GM21515 (cell line): ENCODE data around the gene SHROOM1.
"Not testable (repeated sequence)": the region's sequence is repeated elsewhere in the genome, so short reads cannot be mapped to it uniquely, and the experiment has no call there.

Experiments
- ATAC-seq: cut with Tn5 transposase; IDR thresholded peaks from one replicate; pipeline ENCODE4 v1.9.1; 2021; ENCODE audit not compliant: unreplicated experiment

Gene SHROOM1

GRCh38 chr5:132808866-132809265 lies 21.6 kb downstream of the SHROOM1 start:
- ATAC-seq: no peak

GRCh38 chr5:132808448-132808847 lies 22.0 kb downstream of the SHROOM1 start:
- no peak for ATAC-seq

GRCh38 chr5:132807163-132807838 lies 23.1 kb downstream of the SHROOM1 start:
- no peak for ATAC-seq

GRCh38 chr5:132806804-132807162 lies 23.7 kb downstream of the SHROOM1 start:
- ATAC-seq: not testable (repeated sequence)

DNA sequence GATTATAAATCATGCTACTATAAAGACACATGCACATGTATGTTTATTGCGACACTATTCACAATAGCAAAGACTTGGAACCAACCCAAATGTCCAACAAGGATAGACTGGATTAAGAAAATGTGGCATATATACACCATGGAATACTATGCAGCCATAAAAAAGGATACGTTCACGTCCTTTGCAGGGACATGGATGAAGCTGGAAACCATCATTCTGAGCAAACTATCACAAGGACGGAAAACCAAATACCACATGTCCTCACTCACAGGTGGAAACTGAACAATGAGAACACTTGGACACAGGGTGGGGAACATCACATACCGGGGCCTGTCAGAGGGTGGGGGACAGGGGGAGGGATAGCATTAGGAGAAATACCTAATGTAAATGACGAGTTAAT lies 24.6 kb downstream of the SHROOM1 start:
- not testable (repeated sequence) for ATAC-seq

GRCh38 chr5:132804219-132804618 lies 26.2 kb downstream of the SHROOM1 start:
- ATAC-seq: not testable (repeated sequence)

DNA sequence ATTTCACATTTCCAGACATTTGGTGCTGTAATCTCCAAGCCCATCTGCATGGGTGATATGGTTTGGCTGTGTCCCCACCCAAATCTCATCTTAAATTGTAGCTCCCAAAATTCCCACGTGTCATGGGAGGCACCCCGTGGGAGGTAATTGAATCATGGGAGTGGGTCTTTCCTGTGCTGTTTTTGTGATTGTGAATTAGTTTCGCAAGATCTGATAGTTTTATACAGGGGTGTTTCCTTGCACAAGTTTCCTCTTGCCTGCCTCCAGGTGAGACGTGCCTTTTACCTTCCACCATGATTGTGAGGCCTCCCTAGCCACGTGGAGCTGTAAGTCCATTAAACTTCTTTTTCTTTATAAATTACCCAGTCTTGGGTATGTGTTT lies 27.8 kb downstream of the SHROOM1 start:
- ATAC-seq: not testable (repeated sequence)

GRCh38 chr5:132802044-132802684 lies 28.3 kb downstream of the SHROOM1 start:
- ATAC-seq: no peak

GRCh38 chr5:132800545-132800944 lies 29.9 kb downstream of the SHROOM1 start:
- no peak for ATAC-seq

- ATAC-seq: no peak
Observed at GRCh38 chr5:132799392-132799791, 31.1 kb downstream of the SHROOM1 start.

DNA sequence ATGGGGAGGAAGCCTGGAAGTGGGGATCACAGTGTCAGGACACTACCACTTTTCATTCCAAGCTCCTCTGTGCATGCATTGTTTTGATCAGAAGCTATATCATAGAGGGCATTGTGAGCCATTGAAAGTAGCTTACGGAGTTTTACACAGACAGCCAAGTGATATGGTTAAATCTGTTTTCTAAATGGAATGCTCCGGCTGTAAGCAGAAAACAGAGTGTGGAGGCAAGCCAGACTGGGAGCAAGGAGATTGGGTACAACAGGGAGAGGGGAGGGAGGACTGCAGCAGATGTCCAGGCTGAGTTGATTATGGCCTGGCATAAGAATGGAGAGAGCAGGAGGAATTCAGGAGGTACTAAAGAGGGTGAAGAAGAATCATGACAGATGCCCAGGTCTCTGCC lies 32.8 kb downstream of the SHROOM1 start:
- ATAC-seq: no peak

DNA sequence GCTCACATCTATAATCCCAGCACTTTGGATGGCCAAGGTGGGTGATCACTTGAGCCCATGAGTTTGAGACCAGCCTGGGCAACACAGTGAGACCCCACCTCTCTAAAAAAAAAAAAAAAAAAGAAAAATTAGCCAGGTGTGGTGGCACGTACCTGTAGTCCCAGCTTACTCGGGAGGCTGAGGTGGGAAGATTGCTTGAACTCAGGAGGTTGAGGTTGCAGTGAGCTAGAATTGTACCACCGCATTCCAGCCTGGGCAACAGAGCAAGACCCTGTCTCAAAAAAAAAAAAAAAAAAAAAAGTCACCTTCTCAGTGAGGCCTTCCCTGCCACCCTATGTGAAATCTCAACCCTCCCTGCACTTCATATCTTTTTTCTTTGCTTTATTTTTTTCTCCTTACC lies 39.4 kb downstream of the SHROOM1 start:
- ATAC-seq: no peak

- ATAC-seq: no peak
Observed at GRCh38 chr5:132790201-132790865, 40.1 kb downstream of the SHROOM1 start.

DNA sequence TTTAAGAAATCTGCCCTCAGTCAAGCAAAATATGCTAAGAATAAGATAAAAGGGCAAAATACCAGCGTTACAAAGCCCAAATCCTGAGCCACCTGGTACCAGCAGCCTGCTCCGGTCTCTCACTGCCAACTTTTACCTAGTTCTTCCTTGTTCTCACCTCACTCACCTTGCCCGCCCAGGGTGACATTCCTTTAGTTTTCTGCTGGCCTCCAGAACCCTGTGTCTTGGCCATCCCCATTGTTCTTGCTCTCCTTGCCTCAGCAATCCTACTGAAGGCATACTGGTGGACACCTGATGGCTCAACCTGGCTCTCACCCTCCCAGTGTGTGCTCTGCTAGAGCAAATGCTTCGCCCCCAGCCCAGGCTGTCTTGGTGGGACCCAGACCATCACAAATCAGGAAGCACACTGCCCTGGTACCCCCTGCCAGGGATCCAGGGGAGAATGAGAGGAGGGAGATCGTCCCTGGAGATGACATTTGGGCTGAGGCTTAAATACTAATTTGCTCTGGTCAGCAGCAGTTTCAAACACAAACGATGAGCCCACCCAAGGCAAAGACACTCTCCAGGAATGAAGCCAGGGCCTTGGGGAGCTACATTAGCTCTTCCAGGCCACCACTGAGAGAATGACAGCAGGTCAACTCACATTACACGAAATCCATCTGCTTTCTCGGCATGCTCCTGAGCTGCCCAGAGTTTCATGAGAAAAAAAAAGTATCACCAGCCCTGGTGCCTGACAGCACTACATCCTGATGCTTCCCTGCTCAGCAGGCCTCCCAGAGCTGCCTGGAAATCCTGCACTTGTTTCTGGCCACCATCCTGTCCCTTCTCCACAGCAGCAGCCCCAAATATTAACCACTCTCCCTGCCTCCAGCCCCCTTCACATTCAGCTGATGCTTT lies 41.2 kb downstream of the SHROOM1 start:
- ATAC-seq: no peak

GRCh38 chr5:132788508-132788907 lies 41.9 kb downstream of the SHROOM1 start:
- ATAC-seq: no peak

GRCh38 chr5:132787076-132787475 lies 43.4 kb downstream of the SHROOM1 start:
- ATAC-seq: no peak

GRCh38 chr5:132785864-132786263 lies 44.6 kb downstream of the SHROOM1 start:
- ATAC-seq: no peak

GRCh38 chr5:132785365-132785764 lies 45.1 kb downstream of the SHROOM1 start:
- ATAC-seq: no peak

GRCh38 chr5:132782101-132782500 lies 48.3 kb downstream of the SHROOM1 start:
- ATAC-seq: no peak

DNA sequence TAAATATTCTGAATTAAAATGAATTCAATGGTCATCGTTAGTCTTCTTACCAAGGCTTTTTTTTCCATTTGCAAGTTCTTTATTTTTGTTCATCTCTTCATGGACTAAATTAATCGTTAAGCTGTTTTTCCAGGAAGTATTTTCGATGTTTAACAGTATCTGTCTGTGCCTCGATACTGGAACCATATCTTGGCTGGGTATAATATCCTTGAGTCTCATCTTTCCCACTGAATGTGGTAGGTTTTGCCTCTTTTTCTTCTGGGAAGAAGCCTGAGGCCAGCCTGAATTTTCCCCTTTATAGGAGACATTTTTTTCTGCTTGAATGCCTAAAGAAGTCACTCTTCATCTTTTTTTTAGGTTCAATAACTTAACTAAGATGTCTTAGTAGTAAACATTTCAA lies 49.4 kb downstream of the SHROOM1 start:
- ATAC-seq: no peak

GRCh38 chr5:132780577-132780976 lies 49.9 kb downstream of the SHROOM1 start:
- no peak for ATAC-seq
